Tongue (tissue), 2 donors: ENCODE results near the gene CTTN. TPM values are rescaled to one million over a fixed set of nuclear protein-coding genes. Genes with fewer than 3 reads are reported as not detected.

ENCODE experiments used
- DNase-seq: peaks from one replicate; pipeline ENCODE4 v3.0.0-alpha.2; 2015
- total RNA-seq: library from RNA; depleted of rRNA; stranded (reverse); fragments of >200 nt; gene quantifications from one replicate; pipeline ENCODE4 v1.2.3, GENCODE V29; 2014

CTTN gene
- total RNA-seq, 1 donor from 2014 or later = 198 TPM

DNA sequence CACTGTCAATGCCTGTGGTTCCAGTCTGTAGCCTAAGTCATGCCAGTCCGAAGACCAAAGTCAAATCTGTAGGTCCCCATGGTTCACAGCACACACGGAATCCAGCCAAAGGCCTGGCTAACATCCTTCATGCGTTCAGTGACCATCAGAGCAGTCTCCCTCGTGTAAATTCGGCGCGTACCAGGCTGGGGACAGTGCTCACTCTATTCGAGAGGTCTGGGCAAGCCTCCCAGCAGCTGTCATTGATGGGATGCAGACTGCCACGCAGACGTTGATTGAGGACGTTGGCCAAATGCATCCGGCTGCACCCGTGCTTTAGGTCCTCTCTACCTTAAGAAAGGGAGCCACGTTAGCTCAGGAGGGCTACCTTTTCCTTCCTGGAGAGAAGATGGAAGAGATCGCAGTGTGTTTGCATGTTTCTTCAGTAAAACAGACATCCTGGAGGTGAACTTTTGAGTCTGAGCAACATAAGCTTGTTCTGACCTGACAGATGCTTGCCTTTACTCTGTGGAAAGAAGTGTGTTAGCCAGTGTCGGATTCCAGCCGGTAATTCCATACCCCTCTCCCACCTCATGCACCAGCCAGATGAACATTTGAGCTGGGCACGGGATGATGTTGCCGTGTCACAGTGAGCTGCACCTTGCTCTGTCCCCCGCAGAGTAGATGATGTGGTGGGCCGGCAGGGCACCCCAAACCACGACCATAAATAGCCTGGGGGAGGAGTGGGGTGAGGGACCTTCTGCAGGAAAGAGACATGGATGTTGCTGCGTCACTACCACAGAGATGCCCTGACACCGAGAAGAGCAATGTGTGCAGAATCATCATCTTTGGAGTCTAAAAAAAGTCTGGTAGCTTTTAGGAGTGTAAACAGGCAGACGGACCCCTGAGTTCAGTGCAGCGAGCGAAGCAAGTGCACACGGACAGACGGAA, 12.2 kb downstream of the CTTN start:
- no peak for DNase-seq

DNA sequence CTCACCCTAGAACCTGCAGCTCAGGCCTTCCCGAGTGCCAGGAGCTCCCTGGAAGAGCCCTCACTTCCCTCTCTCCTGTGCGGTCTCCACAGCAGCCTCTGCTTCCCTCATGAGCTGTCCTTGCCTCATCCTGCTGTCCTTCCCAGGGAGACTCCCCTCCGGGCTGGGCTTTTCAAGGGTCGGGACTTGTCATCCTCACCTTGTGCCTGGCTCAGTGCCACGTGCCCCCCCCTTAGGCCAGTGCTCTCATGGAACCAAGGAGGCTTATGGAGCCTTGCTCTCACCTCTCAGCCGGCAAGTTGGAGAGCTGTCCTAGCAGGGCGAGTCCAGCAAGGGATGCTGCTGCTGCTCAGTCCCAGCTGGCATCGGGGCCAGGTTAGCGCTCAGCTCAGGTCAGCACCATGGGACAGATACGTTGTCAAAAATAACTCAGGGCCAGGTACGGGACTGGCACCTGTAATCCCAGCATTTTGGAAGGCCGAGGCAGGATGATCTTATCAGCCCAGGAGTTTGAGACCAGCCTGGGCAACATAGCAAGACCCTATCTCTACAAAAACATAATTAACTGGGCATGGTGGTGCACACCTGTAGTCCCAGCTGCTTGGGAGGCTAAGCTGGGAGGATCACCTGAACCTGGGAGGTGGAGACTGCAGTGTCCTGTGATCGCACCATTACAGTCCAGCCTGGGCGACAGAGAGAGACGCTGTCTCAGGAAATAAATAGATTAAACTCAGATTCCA, 13.6 kb downstream of the CTTN start:
- no peak for DNase-seq

DNA sequence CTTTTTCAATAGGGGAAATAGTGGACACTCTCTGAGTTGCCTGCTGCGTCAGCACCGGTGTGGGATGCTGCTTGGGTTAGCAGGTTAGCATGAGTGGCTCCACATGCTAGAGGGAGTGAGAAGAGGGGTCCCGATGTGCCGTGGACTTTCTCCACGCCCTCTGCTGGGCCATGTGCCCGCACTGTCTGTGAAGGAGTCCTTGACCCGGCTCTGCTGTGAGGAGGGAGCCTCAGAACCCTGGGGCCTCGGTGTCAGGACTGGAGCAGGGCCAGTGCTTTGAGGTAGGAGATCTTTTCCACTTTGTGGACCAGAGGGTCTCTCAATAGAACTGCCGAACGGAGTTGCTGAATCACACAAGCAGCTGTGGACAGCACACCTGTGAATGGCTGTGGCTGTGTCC, 14.8 kb downstream of the CTTN start:
- DNase-seq = no peak

DNA sequence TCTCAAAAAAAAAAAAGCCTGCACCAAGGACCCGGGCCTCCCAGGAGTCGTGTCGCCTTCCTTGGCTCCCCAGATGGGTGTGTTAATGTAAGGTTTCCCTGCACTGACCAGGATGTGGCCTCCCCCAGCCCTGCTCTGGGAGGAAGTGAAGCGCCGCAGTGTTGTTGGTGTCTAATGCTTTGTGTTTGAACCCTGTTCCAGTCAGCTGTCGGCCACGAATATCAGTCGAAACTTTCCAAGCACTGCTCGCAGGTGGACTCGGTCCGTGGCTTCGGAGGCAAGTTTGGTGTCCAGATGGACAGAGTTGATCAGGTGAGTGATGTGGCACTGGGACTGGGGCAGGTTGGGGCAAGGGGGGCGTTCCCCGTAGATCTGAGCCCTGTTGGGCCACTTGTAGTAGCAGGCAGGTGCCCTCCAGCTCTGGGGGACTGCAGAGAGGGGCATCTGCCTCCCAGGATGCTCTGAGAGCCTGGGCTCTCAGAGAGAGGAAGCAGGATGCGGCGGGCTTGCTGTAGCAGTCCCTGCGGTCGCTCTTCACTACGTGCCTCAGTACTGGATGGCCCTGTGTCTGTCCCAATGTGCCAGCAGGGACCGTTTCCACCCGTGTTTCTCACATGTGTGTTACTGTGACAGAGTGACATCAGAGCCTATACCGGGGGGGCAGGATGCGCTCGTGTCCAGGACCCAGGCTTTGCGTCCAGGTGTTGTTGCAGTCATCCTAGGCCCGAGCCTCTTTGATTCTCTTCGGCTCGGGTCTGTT, 16.2 kb downstream of the CTTN start:
- no peak for DNase-seq

DNA sequence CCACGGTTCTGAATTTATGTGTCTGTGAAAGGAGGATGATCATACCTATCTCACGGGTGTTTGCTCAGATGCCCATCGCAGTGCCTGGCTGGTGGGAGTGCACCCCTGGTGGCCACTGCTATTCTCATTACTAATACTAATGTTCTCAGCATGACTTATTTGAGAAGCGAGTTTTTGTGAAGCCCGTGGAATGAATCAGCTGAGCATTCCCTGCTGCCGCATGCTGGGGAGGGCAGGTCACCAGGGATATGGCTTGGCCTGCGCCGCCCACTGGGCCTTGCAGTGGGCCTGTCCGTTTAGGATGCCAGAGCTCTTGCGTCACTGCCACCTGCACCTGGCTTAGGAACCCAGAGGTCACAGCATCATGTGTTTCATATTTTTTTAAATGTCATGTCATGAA, 16.9 kb downstream of the CTTN start:
- no peak for DNase-seq

DNA sequence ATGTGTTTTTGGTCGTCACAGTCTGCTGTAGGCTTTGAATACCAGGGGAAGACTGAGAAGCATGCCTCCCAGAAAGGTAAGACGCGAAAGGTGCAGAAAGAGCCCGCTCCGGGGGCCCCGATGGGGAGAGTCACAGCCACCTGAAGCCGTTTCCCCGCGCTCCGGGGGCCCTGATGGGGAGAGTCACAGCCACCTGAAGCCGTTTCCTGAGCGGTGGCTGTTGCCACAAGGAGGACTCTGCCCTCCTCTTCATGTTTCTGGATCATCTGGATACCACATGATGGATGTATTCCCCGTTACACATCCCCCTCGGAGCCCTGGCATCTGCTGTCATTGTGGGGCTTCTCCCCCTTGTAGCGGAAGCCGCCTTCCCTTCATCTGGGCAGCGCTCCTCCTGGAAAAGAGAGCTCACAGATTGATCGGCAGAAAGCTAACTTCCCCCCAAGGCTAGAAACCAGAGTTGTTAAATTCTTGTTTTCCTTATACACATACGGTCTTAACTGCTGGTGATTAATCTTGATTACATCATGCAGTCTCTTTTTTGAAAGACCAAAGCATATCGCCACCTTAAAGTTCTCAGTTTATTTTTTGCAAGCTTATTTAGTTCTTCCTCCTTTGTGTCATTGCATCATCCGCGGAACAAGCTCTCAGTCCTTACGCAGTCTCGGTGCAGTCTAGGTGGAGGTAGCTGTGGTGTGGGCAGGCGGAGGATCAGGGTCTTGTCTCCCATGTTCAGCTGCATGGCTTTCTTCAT, 17.5 kb downstream of the CTTN start:
- DNase-seq = no peak

DNA sequence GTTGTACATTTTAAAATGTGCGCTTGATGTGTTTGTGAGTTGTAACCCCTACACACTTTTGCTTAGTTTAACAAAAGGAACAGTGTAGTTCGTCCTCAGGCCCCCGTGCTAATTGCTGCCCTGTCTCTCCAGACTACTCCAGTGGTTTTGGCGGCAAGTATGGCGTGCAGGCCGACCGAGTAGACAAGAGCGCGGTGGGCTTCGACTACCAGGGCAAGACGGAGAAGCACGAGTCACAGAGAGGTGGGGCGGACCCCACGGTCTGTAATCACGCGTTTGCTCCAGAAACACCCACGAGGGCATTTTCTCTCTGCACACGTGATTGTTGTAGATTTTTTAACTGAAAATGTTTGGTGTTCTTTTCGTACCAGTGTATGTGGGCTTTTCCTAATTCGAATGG, 18.6 kb downstream of the CTTN start:
- DNase-seq = no peak

DNA sequence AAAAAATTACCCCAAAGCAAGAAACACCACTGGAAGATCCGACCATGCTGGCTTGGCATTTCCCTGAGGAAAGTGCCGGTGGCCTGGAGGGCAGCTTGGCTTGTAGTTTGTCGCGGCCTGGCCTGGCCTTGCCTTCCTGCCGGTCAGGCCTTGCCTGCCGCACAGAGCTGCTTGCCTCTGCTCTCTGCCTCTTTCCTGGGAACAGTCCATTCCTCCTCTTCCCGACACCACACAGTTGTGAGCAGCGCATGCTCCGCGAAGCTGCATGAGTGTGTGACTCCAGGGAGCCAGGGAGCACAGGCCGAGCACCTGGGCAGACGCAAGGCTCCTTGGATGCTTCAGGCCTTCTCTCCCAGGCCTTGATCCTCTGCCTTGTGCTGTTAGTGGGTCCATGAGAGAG, 19.8 kb downstream of the CTTN start:
- DNase-seq = no peak

DNA sequence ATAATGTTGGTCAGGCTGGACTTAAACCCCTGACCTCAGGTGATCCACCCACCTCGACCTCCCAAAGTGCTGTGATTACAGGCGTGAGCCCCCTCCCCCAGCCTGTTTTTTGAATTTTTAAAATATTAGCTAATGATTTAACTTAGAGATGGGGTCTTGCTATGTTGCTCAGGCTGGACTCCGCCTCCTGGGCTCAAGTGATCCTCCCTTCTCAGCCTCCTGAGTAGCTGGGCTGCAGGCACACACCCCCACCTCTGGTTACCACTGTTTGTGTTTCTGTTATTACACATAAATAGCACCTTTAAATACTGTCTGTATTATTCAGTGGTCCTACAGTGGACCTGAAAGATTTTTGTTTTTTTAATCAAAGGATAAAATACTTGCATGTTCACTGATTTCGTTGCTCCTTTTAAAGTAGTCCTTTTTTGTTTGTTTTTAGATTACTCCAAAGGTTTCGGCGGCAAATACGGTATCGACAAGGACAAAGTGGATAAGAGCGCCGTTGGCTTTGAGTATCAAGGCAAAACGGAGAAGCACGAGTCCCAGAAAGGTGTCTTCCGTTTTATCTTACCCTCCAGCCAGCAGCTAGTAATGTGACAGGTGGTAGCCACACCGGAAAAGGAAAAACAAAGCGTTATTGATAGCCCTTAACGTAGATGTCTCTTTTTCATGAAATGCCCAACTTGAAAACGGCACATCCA, 21.1 kb downstream of the CTTN start:
- DNase-seq = no peak

DNA sequence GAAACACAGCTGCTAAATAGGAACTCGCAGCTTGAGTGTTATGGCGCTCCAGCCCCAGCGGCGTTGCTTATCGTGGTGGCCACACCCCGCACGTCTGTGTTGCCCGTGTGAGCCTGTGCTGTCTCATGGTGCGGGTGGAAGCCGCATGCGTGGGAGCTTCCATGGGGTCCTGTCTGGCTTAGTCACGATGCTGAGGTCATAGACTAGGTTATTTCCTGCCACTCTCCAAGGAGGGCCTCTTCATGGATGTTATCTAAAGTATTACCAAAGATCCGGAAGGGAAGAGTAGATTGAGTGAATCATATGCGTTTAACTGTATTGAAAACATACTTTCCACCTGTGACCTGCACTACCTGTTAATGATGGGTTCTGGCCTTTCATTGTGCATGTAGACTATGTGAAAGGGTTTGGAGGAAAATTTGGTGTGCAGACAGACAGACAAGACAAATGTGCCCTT, 21.7 kb downstream of the CTTN start:
- no peak for DNase-seq

DNA sequence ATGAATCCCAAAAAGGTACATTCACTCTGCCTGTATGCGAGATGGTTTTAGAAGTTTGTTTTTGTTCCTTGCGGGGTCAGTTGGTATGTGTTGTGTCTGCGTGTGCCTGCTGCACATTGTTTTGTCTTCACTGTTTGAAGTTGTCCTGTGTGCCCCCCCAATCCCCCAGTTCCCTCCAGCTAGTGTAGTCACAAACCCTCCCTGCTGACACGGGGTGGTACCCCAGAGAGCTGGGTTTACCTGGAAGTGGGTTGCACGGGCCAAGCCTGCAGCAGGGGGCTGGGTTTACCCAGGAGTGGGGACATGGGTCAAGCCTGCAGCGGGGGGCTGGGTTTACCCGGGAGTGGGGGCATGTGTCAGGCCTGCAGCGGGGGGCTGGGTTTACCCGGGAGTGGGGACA, 22.2 kb downstream of the CTTN start:
- DNase-seq = no peak

DNA sequence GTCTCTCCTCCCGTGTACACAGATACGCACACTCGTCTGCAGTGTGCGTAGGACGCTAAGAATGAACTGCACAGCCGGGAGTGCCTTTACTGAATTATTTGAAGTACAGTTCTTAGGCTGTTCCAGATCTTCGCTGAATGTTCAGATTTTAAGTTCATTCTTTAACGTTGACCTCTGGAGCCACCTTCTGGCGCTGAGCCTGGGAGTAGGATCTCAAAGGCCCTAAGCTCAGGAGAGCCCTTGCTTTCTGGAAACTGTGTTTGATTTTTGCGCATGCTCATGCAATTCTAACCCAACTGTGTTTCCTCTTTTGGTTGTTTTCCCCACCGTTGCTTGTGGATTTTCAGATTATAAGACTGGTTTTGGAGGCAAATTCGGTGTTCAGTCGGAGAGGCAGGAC, 22.8 kb downstream of the CTTN start:
- no peak for DNase-seq

DNA sequence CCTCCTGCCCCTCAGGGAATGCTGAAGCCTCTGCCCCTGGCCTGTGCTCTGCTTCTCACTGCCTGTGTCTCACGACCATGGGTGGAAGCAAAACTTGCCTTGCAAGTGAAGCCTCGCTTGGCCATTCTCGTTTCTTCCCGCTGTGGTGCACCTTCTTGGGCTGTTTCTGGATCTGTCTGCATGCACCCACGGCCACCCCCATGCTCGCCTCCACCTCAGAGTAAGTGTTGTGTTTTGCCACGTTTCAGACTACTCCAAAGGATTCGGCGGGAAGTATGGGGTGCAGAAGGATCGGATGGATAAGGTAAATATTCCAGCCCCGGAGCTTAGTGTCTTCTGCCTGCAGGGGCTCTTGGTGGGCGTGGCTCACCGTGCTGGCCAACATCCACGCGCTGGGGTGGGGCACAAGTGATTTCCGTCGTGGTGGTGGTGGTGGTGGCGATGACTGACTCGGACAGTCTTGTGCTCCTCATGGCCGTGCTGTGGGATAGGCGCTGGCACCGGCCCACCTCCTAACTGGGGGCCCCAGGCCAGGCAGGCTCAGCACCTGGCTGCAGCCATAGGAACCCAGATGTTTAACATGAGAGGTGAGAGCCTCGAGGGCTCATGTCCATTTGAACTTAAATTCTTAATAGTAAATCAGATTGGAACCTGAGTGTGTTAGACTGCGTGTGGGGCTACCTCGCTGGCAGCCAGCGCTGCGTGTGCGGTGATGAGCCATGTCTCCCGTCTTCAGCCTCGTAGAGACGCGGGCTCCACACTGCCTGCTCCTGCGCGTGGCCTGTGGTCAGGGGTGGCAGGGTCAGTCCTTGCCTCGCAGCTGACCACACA, 24.6 kb downstream of the CTTN start:
- no peak for DNase-seq

DNA sequence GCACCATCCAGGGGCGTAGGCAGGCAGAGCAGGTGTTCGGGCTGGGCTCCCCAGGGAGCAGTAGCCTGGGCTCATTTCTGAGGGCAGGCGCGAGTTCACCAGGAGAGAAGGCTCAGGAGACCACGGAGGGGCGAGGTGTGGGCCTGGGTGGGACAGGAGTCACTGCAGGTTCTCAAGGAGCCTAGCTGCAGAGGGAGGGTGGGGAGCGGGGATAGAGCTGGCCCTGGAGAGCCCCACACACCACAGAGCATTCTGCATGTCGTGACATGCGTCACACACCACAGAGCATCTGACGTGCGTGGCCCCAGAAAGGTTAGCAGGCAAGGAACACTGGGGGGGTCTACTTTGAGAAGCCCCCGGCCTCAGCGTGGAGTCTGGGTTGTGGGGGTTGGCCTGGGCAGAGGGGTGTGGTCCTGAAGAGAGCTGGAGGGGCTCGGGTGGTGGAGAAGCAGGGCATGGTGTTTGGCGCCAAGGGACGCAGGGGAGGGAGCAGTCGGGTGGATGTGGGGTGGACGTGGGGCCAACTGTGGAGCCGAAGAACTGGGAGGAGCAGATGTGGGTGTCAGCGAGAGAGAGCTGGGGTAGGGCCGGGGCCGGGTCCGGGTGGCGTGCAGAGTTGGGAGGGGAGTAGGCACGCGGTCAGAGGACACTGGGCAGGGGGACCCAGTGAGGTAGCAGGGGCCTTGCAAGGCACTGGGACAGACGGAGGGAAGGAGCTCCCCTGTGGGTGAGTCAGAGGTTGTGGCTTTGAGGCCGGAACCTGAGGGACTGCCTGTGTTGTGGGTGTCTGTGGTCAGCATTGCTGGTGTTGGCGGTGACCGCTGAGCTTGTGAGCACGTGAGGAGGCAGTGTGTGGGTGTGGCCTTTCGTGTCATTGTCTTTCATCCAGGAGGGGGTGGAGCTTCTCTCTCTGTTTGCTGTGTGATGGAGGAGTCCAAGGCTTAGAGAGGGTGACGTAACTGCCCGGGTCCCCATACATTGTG, 25.5 kb downstream of the CTTN start:
- no peak for DNase-seq

DNA sequence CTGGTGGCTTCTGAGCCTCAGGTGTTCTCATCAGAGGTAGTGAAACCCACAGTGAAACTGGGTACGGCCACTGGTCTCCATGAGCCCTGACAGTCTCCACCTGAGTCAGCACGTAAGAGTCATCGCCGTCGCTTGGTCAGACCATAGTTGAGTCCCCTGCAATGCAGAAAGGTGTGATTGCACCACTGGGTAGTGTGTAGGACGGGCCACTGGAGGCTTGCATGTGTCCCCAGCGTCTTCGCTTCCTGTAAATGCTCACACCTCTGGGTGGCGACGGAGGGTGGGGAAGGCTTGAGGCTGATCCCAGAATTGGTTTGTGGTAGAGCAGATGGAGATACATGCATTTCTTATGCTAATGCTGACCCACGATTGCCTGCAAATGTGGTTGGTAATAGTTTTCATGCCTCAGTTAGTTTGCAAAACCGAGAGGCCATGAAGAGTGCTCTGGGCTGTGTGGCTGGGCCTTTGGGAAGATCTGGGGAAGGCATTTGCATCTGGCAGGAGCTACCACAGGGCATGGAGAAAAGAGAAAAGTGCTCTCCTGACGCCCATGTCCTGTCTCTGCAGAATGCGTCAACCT, 26.5 kb downstream of the CTTN start:
- no peak for DNase-seq

DNA sequence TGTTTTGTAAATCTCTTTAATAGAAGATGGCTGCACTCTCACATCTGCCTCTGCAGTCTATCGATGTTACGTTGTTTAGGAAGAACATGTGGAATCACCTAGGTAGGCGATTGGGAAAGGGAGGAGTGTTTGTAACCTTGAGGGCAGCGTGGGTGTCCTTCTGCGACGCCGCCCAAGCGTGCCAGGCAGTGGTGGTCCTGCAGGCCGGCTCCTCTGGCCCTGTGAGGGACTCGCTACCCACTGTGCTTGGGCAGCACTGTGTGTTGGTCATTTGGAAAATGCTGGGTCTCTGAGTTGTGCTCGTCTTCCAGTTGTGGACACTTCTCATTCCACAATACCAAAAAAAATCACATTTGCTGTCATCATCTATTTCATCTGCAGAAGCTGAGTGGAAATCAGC, 29.1 kb downstream of the CTTN start:
- DNase-seq = no peak

DNA sequence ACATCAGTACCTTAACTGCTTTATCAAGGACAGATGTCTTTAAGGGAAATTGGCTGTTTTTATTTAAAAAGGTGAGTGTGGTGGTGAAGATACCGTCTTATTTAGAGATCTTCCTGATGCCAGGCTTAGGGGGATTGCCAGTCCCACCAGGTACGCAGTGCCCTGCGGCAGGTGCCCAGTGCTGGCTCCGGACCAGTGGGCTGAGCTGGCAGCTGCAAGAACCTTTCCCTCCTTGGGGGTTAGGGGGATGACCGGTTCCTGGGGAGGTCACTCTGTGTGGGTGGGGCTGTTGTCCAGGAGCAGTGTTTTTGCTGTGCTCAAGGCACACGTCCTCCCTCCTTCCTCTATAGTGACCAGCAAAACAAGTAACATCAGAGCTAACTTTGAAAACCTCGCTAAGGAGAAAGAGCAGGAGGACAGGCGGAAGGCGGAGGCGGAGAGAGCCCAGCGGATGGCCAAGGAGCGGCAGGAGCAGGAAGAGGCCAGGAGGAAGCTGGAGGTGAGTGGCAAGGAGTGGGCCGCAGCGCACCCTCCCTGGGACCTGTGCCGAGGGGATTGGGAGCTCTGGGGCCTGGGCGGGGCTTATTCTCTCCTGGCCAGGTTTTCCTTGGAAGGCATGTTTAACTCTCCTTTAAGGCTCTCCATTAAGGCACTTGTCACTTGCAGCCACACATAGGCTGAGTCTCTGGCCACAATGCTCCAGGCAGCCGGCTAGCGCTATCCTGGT, 30.5 kb downstream of the CTTN start:
- no peak for DNase-seq

DNA sequence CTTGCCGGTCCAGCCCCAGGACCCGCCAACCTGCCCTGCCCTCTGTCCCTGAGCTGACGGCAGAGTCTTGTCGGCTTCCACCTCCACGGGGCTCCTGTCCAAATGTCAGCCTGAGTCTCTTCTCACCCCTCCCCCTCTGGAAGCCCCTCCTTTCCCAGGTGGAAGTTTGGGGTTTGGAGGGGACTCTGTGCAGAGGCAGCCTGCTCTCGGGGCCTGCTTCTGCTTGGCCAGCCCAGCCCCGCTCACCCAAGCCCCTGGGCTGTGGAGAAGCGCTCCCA, 31.0 kb downstream of the CTTN start:
- DNase-seq = no peak
